Activated T-cell treated with anti-CD3 and anti-CD28 coated beads for 24 hours (primary cell): ENCODE results near the gene IL1RL2.

Experiments used
- DNase-seq: peaks from one replicate; pipeline ENCODE4 v3.0.0-alpha.2; 2020; ENCODE audit warnings: low read depth

The IL1RL2 gene

DNA sequence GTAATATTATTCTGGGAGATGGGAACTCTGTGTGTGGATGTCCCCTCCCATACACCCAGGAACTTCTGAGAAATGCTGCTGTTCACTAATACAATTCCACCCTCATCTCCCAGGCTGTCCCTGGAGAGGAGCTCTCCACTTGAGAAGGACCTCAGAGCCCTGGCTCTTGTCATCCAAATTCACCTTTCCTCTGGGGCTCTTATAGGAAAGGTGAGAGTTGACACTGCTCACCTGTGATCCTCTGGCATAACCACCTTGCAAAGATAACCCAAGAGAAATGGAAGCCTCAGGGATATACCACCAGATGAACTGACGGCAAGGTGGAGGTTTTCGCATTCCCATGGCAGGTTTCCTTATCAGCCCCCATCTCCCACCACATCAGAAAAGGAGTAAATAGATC is 52.0 kb downstream of the IL1RL2 start:
- no peak for DNase-seq

- no peak for DNase-seq
Measured at GRCh38 chr2:102239344-102239743, 52.5 kb downstream of the IL1RL2 start.

DNA sequence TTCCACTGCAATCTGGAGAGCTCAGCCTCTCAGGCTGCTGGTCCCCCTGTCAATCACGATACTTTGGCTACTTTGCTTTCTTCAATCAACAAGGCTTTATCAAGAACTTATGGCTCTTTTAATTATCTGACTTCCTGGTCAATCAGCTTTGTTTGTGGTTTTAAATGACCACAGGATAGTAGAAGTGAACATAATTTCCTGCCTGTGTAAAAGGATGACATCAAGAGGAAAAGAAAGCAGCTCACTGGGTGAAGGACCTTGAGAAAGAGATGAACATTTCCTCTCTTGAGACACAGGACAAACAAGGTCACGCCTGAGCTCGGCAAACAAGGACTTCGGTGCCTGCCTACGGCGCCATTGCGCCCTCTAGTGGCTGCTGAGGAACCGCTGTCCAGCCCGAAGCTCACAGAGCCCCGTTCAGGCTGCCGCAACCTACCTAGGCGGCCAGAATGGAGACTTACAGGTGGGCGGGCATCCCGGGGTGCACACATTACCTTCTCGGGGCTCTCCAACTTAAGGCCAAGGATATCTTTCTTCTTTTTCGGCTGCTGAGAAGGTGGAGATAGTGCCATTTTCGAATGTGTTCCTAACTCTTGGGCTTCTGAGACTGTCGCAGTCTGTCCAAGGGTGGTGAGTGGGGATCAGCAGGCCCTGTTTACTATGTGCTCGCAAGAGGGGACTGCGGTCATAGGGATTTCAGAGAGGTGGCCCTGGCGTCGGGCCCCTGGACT is 54.0 kb downstream of the IL1RL2 start:
- peak; percentile 81 for DNase-seq

GRCh38 chr2:102241616-102242305 is 54.9 kb downstream of the IL1RL2 start:
- DNase-seq, result no peak

DNA sequence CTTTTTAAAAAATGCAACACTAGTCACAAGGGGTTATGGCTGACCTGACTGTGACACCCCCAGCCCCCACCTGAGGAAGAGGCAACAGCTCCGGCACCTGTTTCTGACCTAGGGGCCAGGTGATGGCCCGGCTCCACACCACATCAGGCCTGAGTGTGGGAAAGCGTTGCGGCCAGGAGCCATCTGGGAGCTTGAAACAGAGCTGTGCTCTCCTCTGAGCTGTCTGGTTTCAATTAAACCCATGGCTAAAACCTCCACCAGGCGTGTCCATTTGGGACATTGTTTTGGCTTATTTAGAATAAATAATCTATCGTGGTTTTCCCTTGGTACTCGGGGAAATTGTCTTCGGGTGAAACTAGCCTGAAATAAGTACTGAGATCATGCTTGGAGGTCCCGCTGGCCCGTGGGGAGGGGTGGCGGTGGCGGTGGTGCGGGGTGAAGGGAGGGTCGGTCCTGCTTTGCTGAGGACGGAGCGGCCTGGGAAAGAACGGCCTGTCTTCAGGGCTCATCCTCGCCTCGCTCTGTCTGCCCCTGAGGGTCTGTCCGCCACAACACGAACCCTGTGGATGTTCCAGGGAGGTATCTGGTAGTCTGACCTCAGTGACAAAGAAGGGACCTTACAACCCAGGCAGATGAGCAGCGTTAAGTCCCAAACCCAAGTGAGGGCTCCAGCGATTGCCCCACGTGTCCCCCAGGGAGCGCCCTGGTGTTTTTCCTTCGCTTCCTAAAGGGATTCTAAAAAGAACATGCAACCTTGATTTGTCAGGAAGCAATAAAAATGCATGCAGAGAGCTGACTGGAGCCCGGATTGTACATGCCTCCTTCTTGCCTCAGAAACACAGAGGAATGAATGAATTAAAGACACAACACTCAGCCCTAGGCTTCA is 58.7 kb downstream of the IL1RL2 start:
- DNase-seq, result no peak

DNA sequence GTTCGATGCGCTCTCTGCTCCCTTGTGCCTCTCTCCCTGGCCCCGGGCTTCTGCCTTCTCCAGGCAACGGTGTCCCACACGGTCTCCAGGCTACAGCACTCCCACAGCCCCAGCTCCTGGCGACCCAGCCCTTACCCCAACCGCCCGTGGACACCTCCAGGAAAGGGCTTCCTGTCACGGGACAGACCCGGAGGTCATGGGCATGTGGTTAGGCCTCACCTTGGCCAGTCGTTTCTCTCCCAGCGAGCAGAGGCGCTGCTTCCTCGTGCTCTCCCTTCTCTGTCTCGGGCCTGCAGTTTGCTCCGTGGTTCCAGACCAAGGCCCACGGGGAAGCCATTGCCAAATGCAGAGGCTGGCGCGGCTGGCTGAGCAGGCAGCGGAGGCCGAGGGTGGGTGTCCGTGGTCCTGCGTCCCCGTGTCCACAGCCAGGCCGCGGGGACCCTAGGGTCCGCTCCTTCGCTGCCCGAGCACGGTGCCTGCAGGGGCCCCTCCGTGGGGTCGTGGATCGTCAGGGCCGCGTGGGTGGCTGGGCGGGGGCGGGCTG is 63.5 kb downstream of the IL1RL2 start:
- no peak for DNase-seq

- peak; percentile 57 for DNase-seq
Measured at GRCh38 chr2:102251042-102251848, 64.4 kb downstream of the IL1RL2 start.

DNA sequence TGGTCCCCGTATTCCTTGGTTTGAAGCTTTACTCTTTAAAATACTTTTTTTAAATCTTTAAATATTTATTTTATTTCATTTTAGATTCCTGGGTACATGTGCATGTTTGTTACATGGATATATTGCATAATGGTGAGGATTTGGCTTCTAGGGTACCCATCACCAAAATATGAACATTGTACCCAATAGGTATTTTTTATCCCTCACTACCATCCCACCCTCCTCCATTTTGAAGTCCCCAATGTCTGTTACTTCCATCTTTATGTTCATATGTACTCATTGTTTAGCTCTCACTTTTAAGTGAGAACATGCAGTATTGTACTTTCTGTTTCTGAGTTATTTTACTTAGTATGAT is 65.0 kb downstream of the IL1RL2 start:
- DNase-seq, result no peak

- DNase-seq, result no peak
Measured at GRCh38 chr2:102252236-102252635, 65.4 kb downstream of the IL1RL2 start.

GRCh38 chr2:102253140-102253752 is 66.4 kb downstream of the IL1RL2 start:
- DNase-seq, result no peak

GRCh38 chr2:102253753-102254150 is 66.9 kb downstream of the IL1RL2 start:
- no peak for DNase-seq

DNA sequence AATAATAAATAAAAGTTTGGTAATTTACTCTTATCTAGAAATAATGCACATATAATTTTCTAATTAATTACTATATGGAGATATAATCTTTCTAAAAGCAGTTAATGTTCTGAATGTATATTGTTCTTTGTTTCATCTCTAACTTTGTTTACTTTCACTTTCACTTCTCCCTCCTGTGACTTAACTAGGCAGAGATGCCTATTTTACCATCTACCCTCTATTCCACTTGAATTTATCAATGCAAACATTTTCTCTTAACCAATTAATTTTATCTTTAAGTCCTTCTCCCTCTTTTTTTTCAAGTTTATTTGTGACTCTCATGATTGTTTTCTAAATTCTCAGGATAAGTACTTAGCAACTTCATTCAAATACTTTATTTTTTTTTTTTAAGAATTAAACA is 69.5 kb downstream of the IL1RL2 start:
- no peak for DNase-seq

- no peak for DNase-seq
Measured at GRCh38 chr2:102256874-102257462, 70.1 kb downstream of the IL1RL2 start.

DNA sequence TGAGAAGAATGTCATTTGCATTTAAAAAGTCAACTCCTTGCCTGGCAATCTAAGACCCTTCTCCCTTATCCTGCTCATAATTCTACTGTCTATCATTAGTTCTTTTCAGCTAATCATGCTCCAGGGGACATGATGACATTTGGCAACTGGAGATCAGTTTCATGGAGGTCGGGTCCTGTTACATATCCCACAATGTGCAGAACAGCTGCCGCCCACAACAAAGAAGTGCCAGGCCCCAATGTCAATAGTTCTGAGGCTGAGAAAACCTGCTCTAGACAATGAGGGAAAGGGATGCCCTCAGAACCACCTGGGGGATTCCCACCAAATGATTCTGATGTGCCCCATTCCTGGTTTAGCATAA is 71.2 kb downstream of the IL1RL2 start:
- no peak for DNase-seq

DNA sequence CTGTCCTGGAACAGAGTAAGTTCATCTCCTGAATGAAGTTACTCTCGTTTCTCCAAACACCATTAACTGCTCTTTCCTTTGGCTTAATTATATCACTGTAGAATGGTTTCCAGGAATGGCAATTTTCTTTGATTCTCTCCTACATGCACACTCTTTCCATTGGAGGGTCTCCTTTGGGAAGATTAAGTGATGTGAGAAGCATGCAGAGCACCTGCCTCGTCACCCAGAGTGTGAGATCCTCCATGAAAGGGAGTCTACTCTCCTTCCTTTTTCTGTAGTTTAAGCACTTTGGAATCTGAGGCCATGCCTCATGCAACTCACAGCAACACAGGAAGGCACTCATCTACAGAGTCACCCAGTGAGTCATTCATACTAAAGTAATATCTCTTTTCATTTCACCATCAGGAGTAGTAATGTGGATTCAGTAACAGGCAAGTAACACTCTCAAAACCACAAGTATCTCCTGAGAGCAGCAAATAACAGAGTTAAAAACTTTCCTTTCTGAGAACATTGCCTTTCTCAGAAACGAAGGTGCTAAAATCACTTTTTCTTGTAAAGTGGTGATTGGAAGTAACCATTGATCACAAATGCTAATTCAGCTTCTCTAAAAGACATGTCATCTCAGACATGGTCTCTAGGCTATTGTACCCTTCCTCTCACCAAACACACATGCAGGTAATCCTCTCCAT is 71.7 kb downstream of the IL1RL2 start:
- DNase-seq, result no peak

- DNase-seq, result no peak
Measured at GRCh38 chr2:102261467-102262135, 74.8 kb downstream of the IL1RL2 start.

DNA sequence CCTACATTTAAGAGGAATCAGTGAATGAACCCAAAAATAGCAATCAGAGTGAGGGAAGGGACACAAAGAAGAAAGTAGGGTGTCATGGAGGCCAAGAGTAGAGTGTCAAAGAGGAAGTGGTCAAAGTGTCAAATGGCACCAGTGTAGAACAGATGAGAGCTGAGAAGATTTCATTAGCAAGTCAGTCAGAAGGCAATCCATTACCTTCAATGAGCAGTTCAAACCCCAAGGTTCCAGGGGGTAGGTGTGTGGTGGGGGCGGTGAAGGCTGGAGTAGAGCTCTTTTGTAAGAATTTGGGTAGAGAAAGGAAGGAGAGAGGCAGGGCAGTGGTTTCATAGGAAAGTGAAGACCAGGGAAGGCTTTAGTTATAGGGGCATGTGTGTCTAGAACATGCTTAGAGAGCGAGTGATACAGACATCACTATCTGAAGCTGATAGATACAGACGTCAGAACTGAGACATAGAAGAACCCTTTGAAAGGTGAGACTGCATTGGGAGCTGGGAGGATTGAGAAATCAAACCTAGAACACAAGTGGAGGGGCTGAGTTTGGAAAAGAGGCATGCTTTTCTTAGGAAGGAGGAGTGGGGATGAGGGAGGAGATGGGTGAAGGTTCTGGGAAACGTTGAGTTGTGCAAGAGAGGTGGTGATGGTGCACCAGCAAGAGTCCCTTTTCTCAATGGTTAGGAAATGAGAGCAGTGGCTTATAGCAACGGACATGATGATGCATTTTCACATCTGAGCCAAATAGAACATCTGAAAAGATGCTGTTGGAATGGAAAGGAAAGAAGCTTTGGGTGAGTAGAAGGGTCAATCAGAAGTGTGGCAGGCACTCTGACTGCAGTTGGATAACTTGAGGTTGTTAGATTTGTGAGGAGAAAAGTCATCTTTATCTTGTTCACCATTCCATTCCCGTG is 75.7 kb downstream of the IL1RL2 start:
- DNase-seq, result no peak

DNA sequence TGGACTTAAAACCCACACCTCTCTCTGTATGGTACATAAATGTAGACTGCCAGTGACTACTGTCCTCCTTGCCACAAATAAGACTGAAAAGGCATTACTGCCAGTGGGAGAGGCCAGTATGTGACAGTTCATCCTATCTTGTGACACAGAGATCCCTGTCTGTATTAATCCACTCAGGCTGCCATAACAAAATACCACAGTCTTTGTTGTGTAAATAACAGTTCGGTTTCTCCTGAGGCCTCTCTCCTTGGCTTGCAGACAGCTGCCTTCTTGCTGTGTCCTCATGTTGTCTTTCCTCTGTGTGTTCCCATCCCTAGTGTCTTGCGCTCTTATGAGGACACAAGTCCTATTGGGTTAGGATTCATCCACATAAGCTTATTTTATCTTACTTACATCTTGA is 78.1 kb downstream of the IL1RL2 start:
- no peak for DNase-seq

DNA sequence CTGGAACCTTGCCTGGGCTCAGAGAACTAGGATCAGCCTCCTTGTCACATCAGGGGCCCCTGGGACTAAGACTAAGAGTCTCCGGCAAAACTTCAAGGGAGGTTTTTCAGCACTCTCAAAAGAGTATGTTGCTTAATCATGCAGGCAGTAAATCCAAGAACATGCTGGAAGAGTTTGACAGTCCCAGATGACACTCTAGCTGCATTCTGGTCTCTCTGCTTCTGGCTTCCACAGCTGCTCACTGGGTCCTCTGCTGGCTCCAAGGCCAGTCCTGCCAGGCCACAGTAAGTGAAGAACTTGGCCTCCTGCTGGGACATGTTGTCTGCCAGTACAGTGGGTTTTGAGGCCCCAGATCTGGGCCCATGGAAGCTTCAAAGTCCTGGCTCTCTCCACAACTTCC is 79.4 kb downstream of the IL1RL2 start:
- no peak for DNase-seq
